ENCODE data around the gene GUCA2A. TPM values are rescaled to one million over a fixed set of nuclear protein-coding genes. Genes with fewer than 3 reads are reported as not detected.

GUCA2A gene
- total RNA-seq, 4 donors from 2014 or later, result 6.0 TPM; not detected in 3

DNA sequence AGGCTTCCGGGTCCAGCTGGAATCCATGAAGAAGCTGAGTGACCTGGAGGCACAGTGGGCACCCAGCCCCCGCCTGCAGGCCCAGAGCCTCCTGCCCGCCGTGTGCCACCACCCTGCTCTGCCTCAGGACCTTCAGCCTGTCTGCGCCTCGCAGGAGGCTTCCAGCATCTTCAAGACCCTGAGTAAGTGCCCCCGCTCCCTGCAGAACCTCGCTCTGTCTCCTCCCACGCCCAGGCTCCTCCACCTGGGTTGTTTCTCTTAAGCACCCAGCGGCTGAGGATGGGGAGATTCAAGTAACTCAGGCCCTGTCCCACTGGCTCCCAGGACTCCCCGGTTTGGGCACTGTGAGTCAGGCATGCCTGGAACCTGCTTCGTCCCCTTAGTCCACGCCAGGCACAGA is 9.9 kb downstream of the GUCA2A start:
- no peak for TF ChIP-seq POLR2A (IDR thresholded peaks at IDR 0.05)
- TF ChIP-seq, protein P1, sequence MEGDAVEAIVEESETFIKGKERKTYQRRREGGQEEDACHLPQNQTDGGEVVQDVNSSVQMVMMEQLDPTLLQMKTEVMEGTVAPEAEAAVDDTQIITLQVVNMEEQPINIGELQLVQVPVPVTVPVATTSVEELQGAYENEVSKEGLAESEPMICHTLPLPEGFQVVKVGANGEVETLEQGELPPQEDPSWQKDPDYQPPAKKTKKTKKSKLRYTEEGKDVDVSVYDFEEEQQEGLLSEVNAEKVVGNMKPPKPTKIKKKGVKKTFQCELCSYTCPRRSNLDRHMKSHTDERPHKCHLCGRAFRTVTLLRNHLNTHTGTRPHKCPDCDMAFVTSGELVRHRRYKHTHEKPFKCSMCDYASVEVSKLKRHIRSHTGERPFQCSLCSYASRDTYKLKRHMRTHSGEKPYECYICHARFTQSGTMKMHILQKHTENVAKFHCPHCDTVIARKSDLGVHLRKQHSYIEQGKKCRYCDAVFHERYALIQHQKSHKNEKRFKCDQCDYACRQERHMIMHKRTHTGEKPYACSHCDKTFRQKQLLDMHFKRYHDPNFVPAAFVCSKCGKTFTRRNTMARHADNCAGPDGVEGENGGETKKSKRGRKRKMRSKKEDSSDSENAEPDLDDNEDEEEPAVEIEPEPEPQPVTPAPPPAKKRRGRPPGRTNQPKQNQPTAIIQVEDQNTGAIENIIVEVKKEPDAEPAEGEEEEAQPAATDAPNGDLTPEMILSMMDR (IDR thresholded peaks at IDR 0.05 in 4 of 5, conservative IDR thresholded peaks at IDR 0.05 in 1 of 5), result no peak
- intact Hi-C loops (cut with DNase I; ENCODE audit: low total_unique reads) (no loop called here), in situ Hi-C loops (cut with MboI; ENCODE audit: low sequenced_read_pairs in 4 of 4) (no loop called here)
- DNase-seq (no peak), ATAC-seq (no peak)
- no peaks in the 10 kb centered on the region for H3K36me3 ChIP-seq
- no peaks in the 10 kb centered on the region for H3K9me3 ChIP-seq
- H3K27ac ChIP-seq, result no peak overlapping the region
- no peaks in the 10 kb centered on the region for H3K4me1 ChIP-seq
- no peak overlapping the region for H3K4me3 ChIP-seq
- no peaks in the 10 kb centered on the region for H3K27me3 ChIP-seq

- in situ Hi-C loops (cut with MboI; ENCODE audit: low sequenced_read_pairs in 4 of 4) (no loop called here), intact Hi-C loops (cut with DNase I; ENCODE audit: low total_unique reads) (no loop called here)
- Histone ChIP-seq H3K27me3 (no peaks in the 10 kb centered on the region), H3K9me3 (no peaks in the 10 kb centered on the region), H3K27ac (no peak overlapping the region), H3K4me1 (no peaks in the 10 kb centered on the region), H3K4me3 (no peak overlapping the region), H3K36me3 (no peaks in the 10 kb centered on the region)
- no peak for TF ChIP-seq POLR2A (IDR thresholded peaks at IDR 0.05)
- DNase-seq (no peak), ATAC-seq (no peak)
Observed at GRCh38 chr1:42153624-42154023, 10.9 kb downstream of the GUCA2A start.

DNA sequence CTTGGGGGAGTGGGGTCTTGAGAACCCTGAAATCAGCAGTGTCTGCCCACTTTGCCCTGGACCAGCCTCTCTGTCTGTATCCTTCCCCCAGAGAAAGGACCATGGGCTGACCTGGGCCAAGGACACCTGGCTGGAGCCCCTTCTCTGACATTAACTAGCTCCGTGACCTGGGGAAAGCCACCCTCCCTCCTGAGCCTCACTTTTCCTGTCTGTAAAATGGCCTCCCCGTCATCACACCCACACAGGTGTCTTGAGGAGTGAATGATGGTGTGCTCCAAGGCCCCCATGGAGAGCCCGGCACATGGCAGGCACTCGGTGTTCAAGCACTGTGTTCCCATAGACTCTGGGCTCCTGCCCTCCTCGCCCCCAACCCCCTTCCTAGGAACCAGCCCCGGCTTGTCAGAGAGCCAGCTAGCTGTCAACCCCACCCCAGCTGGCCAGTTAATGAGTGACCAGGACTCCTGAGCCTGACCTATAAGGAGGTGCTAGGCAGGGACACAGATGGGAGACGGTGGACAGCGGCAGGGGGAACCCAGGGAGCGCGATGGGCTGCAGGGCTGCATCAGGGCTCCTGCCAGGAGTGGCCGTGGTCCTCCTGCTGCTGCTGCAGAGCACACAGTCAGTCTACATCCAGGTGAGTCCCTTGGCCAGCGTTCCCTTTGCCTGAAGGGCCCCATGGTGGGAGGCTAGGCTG is 11.5 kb downstream of the GUCA2A start, which contains the start of gene GUCA2B:
TSS of gene GUCA2B (plus strand) at position 504 of the 694 bp plus-strand sequence. CDS start at position 545, 41 bp downstream.
- no peak for TF ChIP-seq POLR2A (IDR thresholded peaks at IDR 0.05)
- TF ChIP-seq, protein P1 (IDR thresholded peaks at IDR 0.05 in 4 of 5, conservative IDR thresholded peaks at IDR 0.05 in 1 of 5), result no peak
- Histone ChIP-seq H3K9me3 (no peaks in the 10 kb centered on the region), H3K4me3 (no peak within 1 kb of the TSS), H3K27ac (no peak within 1 kb of the TSS), H3K36me3 (no peaks in the 10 kb centered on the region), H3K4me1 (no peaks in the 10 kb centered on the region), H3K27me3 (no peaks in the 10 kb centered on the region)
- in situ Hi-C loops (cut with MboI; ENCODE audit: low sequenced_read_pairs in 4 of 4) (no loop called here), intact Hi-C loops (cut with DNase I; ENCODE audit: low total_unique reads) (no loop called here)
- ATAC-seq (no peak), DNase-seq (no peak)

- Histone ChIP-seq H3K9me3 (no peaks in the 10 kb centered on the region), H3K36me3 (no peaks in the 10 kb centered on the region), H3K4me1 (no peaks in the 10 kb centered on the region), H3K4me3 (no peak overlapping the region), H3K27ac (no peak overlapping the region), H3K27me3 (no peaks in the 10 kb centered on the region)
- no peak for TF ChIP-seq POLR2A (IDR thresholded peaks at IDR 0.05)
- TF ChIP-seq, protein P1 (IDR thresholded peaks at IDR 0.05 in 4 of 5, conservative IDR thresholded peaks at IDR 0.05 in 1 of 5), result no peak
- DNase-seq (no peak), ATAC-seq (no peak)
- intact Hi-C loops (cut with DNase I; ENCODE audit: low total_unique reads), result no loop called here
- in situ Hi-C loops (cut with MboI; ENCODE audit: low sequenced_read_pairs in 4 of 4), result no loop called here
Observed at GRCh38 chr1:42152119-42152518, 12.4 kb downstream of the GUCA2A start.

DNA sequence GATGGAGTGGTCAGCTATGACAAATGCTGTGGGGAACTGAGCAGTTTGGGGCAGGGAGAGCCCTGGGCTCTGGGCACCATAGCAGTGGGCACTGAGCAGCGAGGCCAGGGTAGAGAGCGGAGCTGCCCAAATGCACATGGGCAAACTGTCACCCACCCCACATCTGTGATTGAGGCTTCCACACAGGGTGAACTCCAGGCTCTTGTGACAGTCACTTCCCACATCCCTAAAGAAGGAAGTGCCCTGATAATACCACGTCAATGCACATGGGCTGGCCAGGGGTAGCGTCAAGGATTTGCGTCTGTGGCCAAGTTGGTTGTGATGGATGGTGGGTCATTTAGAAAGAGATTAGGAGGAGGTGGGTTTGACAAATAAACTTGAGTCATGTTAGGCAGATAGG is 13.9 kb downstream of the GUCA2A start:
- in situ Hi-C loops (cut with MboI; ENCODE audit: low sequenced_read_pairs in 4 of 4), result no loop called here
- Histone ChIP-seq H3K27me3 (peaks cover 3 to 8% (median 7%) of the 10 kb centered on the region in 3 donors), H3K9me3 (no peaks in the 10 kb centered on the region), H3K27ac (no peak overlapping the region), H3K4me3 (no peak overlapping the region), H3K4me1 (no peaks in the 10 kb centered on the region), H3K36me3 (no peaks in the 10 kb centered on the region)
- DNase-seq (no peak), ATAC-seq (no peak)
- intact Hi-C loops (cut with DNase I; ENCODE audit: low total_unique reads), result no loop called here
- TF ChIP-seq, protein P1 (IDR thresholded peaks at IDR 0.05 in 4 of 5, conservative IDR thresholded peaks at IDR 0.05 in 1 of 5), result no peak
- TF ChIP-seq POLR2A (IDR thresholded peaks at IDR 0.05), result no peak
